EH (cell line): ENCODE data around the gene TRUB1.

Source experiments
- DNase-seq: peaks from one replicate; pipeline ENCODE4 v3.0.0-alpha.2; 2015; ENCODE audit warnings: low read depth

TRUB1 gene

DNA sequence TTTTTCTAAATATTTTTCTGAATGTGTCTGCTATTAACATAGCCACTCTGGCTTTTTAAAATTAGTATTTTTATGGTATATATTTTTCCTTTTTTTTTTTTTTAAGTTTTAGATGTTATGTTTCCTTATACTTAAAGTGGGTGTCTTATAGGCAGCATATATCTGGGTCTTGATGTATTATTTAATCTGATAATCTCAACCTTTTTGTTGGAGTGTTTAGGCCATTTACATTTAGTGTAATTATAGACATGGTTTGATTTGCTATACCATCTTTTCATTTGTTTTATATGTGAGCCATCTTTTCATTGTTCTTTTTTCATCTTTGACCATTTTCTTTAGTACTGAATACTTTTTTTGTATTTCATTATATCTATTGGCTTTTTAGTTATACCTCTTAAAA lies 45.0 kb downstream of the TRUB1 start:
- DNase-seq, result no peak

DNA sequence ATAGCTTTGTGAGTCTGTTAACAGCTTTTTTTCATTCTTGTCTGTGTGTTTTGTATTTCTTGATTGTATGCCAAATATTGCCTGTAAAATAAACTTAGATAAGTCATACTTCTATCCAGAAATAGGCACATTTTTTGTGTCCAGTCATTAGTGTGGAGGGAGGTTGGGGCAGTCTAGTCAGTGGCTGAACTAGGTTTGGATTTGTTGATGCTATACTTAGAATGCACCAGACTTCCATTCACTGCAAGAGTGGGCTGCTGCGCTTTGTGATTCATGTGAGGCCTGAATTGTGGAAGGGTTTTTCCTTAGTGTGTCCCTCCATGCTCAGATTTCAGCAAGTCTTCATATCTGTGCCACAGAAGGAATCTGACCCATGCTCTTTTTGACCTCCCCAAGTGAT lies 50.0 kb downstream of the TRUB1 start:
- peak; percentile 94 for DNase-seq

DNA sequence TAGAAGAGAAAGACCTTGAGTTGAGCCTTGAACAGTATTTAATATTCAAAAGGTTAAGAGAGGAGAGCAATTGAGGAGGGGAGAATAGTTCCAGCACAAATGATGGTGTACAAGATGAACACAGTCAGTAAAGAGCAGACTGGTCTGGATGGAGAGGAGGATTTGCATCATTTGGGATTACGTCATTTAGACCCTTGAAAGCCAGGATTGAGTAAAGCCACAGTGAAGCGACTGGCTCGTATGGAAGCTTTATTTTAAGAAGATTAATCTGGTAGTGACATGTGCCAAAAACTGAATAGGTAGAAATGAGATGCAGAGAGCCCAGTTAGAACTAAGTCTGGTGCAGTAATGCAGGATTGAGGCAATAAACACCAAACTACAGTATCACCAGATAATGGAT lies 52.6 kb downstream of the TRUB1 start:
- no peak for DNase-seq

DNA sequence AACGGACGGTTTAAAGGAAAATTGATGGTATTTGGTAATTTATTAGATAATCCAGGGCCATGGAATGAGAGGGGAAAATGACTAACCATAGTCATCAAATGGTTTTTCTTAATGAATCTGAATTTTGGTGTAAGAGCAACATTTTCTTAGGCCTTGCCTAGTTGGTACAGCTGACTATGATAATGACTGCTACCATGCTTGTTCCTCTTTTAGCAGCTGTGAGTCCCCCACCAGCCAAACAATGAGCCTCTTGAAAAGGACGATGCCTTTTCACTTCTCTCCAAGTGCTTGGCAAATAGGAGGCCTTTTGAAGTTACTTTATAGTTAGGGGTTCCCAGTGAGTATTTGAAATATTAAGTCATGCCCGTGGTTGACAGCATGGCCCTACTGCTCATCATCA lies 53.0 kb downstream of the TRUB1 start:
- no peak for DNase-seq

DNA sequence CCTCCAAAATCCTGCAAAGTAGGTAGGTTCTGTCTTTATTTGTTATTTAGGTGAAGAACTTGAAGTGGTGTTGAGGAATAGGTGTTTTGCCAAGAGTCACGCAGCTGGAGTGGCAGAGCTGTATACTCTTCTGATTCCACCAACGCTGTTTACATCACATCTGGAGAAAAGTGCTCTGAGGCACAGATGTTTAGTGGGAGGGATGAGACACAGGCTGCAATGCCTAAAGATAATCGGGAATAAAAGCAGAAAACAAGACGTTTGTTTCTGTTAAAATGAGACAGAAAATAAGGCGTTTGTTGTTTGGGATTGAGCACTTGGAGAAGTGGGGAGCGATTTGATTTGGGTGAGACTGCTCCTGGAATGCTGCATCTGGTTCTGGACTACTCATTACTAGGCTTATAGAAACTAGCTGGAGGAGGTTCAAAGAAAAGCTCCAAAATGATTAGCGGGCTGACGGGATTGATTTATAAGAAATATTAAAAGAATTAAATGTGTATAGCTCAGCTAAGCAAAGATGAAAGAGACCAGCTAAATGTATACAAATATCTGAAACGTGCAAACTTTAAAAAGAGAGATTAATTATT lies 54.3 kb downstream of the TRUB1 start:
- no peak for DNase-seq

DNA sequence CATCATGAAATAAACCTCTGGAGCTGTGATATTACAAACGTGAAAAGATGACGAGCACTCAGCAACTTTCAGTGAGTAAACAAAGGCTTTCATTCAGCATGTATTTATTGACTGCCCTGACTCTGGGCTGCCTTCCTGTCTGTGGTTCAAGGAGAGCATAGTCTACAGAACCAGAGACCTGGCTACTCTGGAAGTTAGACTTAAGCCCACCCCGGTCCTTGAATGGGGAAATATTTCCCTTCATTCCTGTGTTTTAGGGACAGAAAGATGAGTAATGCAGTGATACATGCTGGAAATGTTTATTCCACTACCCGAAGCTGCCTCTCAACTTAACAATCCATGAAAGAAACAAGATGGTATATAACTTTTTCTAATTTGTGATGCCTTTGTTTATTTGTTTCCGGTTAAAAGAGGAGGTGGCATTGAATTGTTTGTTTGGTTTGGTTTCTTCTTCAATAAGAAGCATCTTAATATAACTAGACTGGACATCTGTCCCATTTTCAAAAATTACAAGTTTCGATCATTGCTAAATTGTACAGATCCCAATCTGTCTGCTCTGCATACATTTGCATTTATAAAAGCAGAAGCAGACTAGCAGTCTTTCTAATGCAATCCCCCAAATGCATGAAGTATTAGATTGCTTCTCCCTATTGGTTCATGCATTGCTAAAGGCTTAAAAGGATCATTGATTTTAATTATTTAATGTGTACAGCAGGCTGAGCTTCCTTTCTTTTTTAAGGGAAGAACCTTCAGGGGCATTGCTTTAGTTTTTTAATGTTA lies 57.7 kb downstream of the TRUB1 start:
- peak; percentile 77 for DNase-seq

DNA sequence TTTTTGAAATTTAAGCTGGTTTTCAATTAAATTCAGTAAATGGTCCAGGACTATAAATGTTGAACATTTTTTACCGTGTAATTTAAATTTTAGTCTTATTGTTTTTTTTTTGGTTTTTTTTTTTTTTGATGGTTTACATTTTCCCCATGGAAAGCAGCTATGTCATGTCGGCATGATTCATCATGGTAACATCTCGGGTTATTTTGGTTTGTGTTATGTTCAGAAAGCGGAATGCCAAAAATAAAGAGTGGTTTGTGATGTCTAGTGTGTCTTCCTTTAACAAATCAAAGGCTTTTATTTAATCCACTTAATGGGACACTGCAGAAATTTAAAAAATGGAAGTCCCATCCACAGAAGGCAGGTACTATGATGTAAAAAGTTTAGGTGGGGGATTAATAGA lies 58.5 kb downstream of the TRUB1 start:
- DNase-seq, result peak; percentile 79

DNA sequence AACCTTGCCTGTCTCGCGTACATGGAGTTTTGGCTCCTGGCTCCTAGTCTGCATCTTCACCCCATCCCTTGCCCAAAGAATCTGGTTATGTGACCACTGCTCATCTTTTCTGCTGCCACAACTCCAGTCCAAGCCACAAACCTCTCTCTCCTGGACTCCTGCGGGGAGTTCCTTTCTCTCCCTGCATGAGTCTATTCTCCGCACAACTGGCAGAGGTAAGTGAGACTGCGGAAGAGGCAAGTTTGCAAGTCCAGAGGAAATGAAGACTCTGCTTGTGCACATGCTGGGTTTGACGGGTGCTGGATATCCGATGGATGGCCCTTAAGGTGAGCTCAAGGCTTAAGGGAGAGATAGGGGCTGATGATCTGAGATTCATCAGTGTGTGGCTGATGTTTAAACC lies 61.0 kb downstream of the TRUB1 start:
- DNase-seq, result no peak

DNA sequence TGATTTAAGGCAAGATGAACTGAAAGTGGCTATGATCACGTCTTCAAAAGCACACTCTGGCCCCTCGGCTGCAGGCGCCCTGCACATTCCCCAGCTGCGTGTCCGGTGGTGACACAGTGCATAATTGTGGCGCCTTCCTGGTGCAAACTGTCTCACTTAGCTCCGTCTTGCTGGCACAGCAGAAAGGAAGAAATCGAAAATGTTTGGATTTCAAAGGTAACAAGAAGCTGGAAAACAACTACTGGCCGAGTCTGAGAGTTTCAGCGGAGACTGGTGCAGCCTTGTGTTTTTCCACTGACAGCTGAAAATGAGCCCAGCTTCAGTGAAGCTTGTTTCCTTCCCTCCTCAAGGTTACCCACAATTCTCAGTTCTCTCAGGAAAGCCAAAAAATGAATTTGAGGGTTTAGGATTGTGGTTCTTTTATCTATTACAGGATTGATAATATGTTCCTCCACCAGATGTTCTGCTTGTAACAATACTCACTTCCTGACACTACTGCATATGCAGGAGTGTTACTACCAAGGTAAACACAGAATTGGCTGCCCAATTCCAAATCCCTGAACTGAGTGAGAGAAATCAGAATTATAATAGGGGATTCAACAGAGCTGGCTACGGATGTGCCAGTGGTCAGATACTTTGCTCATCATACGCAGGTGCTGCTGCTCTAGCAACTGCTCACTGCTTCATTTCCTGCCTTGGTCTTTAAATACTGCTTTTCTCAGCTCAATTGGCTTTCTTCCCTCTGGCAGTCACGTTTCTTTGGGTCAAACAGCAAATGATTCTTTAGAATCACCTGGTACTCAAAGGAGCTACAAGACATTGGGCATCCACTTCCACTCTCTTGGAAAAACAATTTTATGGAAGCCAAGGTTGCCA lies 63.7 kb downstream of the TRUB1 start:
- peak; percentile 44 for DNase-seq

DNA sequence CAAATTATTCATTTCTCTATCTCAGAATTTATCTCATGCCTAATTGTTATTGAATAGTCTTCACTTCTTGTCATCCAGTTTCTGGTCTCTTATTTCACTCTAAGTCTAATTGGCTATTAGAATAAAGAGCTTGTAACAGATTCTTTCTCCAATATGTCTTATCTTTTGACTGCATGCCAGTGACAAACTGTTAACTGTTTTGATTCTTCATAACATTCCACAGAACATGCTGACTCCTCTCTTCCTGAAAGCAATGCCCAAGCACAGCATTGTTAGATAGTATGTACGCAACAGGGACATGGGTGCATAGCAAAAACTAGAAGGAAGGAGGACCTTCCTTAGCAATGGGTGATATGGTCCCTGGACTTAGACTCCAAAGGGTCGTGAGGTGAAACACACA lies 65.4 kb downstream of the TRUB1 start:
- no peak for DNase-seq

DNA sequence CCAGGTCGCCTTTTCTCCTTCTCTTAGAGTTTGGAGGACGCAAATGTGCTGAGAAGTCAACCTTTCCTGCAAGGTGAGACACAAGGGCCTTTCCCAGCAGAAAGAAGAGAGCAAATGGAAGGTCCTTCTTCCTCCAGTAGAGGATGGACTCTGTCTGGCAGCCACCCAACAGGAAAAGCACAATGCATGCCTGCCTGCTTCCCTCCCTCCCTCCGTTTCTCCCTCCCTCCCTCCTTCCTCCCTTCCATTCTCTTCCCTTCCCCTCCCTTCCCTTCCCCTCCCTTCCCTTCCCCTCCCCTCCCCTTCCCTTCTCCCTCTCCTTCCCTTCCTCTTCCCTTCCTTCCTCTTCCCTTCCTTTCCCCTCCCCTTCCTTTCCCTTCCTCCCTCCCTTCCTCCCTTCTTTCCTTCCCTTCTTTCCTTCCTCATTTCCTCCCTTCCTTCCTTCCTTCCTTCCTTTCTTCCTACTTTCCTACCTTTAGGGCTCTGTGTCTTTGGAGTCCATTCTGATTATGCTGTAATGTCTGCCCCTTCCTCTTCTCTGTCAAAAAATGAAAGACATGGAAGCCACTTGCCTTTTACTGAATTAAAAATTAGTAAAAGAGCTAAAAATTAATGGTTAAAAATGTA lies 66.4 kb downstream of the TRUB1 start:
- no peak for DNase-seq

DNA sequence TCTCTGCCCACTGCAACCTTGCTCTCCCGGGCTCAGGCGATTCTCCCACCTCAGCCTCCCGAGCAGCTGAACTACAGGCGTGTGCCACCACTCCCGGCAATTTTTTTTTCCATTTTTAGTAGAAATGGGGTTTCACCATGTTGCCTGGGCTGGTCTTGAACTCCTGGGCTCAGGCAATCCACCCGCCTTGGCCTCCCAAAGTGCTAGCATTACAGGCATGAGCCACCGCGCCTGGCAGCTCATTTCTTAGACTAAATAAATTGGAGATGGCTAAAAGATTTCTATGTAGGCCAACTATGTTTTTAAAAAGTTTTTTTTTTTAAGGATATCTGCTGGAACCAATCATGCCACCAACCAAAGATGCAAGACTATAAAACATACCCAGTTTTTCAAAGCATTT lies 67.8 kb downstream of the TRUB1 start:
- DNase-seq, result no peak

DNA sequence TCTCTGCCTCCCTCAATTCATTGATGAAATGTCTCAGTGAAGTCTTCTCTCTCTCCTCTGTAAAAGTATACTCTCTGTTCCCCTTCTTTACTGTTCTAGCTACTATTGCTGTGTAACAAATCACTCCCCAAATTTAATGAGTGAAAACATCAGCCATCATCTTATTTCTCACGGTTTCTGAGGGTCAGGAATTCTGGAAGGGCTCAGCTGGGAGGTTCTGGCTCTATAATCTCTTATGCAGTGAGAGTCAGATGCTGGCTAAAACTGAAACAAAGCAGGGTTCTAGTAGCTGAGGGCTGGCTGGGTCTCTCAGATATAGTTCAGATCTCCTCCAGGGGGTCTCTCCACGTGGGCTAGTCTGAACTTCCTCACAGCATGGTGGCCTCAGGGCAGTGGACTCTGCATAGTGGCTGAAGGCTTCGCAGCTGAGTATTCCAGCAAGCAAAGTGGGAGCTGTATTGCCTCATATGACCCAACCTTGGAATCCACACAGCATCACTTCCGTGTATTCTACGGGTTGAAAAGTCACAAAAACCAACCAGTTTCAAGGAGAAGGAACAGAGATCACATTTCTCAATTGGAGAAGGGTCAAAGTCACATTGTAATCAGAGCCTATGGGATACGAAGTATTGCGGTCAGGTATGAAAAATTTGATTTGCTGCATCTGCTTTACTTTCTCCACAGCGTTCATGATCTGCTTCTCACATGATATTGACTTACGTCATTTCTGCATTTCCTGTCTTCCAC lies 80.4 kb downstream of the TRUB1 start:
- no peak for DNase-seq

DNA sequence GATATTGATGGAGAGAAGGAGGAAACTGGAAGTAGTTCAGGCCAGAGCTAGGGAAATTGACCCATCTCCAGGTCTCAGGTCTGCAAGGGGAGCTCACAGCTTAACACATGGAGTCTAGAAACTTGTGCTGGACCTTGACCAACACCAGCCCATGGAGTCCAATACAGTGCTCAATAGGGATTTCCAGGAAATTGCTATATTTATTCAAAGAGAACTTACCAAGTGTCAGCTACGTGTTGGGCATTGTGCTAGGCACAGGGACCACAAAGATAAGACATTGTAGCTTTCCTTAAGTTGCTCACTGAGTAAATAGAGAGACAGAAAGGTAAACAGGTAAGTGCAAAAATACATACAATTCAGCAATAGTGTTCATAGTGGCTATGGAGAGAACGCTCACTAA lies 82.5 kb downstream of the TRUB1 start:
- no peak for DNase-seq

DNA sequence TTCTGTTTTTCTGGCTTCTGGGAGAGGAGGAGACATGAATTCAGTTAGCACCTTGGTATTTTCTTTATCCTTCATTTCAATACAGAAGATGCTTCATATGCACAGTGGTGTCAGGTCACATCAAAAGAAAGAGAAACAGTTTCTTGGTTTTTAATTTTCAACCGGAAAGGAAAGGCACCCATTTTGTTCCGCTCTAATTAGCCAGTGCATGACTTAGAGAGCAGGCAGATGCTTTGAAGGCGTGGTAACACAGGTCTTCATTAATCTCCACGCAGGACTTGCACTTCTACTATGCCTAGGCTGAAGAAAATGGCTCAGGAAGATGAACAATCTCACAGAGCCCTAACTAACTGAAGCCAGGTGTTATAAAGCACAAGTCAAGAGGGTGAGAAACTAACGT lies 84.7 kb downstream of the TRUB1 start:
- DNase-seq, result no peak

DNA sequence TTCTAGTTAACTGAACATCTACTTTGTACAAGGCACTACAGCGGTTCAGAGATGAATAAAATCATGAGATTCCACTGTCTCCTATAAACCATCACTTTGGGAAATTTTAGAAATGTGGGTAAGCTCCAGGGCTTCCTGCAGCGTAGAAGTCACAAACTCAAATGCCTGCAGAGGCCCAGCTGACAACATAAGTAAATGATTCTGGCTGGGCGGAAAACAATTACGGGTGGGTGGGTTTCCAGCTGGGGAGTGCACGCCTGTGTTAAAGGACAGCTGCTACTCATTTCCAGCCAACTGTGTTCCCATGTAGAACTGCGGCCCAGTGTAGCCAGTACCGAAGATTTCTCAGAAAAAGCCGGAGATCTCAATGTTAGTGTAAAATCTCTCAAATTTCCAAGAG lies 85.7 kb downstream of the TRUB1 start:
- DNase-seq, result no peak

DNA sequence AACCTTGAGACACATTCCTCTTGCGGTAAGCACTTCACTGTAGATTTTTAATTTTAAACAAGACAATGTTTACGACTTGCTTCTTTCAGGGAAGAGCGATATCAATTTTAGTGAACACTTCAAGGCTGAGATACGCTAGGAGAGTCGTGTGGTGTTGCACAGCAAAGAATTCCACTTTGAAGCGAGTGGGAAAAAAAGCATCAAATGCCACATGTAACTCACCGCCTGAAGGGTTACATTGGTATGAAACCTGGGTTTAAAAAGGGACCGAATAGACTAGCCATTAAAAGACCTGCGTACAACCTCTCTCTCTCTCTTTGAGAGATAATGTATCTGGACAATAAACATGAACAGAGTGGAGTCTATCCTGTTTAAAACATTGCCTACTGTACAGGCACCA lies 86.4 kb downstream of the TRUB1 start:
- DNase-seq, result no peak

DNA sequence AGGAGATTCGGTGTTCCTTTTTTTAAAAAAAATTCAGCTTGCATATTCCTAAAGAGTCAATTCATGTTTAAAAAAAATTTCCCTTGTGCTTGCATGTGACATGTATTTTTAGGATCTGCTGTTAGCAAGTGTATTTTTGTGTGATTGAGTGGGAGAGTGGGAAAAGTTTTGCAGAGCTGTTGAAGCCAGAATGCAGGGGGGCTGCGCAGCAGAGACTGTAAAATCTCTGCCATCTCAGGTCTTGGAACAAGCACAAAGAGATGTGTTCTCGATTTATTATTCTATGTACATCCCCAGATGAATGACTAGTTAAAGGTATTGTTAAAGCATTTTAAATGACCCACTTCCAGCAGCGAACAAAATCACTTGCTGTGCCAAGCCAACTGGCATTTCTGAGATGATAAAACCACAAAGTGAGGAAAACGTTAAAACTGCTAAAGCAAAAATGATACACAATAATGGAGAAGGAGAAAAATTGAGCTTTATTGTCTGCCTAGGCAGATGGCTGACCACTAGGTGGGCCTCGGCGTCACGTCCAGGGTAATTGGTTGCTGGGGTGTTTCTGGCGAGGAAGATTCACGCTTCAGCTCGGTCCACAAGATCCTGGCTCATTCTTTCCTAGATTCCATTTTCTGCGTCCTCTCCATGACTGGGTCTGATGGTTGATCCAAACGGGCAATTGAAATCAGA lies 88.2 kb downstream of the TRUB1 start:
- no peak for DNase-seq

DNA sequence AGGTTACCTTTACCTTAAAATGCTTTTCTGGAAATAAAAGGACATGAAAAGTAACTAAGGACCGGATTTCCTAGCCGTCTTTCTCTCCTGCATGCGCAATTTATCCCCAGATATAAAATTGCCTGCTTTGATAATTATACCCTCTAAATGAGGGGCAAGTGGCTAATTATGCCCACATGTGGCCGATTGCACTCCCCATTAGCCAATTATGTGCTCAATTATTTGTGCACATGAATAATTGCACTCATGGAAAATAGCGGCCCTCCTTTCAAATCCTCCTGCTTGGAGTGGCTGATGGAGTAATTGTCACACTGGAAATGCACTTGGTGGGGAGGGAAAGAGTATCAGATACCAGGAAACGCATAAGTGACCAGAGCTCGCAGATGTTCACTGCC lies 88.7 kb downstream of the TRUB1 start:
- no peak for DNase-seq
